Stimulated activated CD4-positive, alpha-beta T cell treated with anti-CD3 and anti-CD28 coated beads, Interleukin-2, amount 100 ng/mL, for 48 hours (primary cell): ENCODE results near the gene SMG9.
"Not testable (repeated sequence)": the region's sequence is repeated elsewhere in the genome, so short reads cannot be mapped to it uniquely, and the experiment has no call there.

Experiments used
- DNase-seq, 2 donors: peaks; one replicate each; pipeline ENCODE4 v3.0.0-alpha.2; 2020

The SMG9 gene

GRCh38 chr19:43687660-43687997 lies 67.1 kb downstream of the SMG9 start:
- DNase-seq = no peak

- DNase-seq = no peak
These were observed 70.4 kb downstream of the SMG9 start for GRCh38 chr19:43684326-43684725.

DNA sequence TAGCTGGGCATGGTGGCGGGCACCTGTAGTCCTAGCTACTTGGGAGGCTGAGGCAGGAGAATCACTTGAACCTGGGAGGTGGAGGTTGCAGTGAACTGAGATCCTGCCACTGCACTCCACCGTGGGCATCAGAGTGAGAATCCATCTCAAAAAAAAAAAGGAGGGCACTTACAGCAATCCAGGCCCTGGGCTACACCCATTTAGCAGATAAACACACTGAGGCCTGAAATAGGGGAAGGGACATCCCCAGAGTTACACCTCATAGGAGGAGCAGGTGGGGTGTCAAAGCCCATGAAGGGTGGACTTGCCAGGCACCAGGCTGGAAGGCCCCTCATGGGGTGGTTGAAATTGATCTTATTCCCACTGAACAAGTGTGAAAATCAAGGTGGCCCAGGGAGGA lies 70.9 kb downstream of the SMG9 start:
- DNase-seq = no peak

DNA sequence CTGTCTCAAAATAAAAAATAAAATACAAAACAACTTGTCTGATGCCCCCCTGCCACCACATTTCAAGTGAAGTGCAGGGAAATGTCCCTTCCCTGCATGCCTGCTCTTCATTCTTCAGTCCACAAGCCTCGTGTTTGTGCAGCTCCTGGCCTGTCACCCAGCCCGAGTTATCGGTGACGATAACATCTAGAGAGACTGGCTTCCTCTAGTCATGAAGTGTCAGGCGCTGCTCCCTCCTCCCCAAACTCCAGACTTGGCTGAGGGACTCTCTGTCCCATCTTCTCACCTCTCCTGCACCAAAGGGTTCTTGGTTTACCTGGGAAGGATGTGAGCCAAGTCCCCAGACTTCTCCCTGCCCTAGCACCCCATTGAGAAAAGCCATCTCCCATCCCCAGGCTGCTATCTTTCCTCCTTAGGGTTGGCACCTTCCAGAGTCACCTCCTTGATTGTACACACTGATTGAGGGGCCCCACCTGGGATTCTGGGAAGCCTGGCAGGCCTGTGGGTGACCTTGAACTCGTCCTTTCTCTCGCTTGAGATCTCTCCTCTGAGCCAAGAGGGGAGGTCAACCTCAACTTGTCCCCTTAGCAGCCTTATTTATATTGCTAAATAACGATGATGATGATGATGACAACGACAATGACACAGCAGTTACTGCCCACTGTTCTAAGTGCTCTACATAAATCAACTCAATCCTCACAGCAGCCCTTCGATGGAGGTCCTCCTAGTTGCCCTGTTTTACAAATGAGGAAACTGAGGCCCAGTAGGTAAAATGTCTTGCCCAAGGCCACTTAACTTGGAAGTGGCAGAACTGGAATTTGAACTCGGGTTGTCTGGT lies 71.7 kb downstream of the SMG9 start:
- DNase-seq = no peak

DNA sequence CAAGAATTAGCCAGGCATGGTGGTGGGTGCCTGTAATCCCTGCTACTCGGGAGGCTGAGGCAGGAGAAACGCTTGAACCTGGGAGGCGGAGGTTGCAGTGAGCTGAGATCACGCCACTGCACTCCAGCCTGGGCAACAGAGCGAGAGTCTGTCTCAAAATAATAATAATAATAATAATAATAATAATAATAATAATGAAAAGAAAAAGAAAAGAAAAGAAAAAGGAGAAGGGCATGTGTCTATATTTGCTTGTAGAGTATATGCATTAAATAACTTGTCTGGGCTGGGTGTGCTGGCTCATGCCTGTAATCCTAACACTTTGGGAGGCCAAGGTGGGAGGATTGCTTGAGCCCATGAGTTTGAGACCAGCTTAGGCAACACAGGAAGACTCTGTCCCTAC lies 72.5 kb downstream of the SMG9 start:
- not testable (repeated sequence) for DNase-seq

DNA sequence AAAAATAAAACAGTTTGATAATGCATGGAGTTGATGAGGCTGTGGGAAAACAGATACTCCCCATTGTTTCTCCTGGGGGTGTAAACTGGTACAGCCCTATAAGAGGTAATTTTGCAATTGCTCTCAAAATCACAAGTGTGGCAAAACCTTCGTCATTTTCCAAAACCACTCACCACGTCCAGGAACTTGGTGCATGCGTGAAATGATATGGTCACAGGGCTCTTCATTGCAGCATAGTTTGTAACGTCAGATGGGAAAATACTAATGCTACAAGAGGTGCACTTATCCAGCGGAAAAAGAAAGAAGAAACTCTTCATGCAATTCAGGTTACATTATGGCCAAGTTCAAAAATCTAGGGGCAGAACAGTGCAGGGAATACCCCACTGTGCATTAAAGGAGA lies 72.9 kb downstream of the SMG9 start:
- no peak for DNase-seq

DNA sequence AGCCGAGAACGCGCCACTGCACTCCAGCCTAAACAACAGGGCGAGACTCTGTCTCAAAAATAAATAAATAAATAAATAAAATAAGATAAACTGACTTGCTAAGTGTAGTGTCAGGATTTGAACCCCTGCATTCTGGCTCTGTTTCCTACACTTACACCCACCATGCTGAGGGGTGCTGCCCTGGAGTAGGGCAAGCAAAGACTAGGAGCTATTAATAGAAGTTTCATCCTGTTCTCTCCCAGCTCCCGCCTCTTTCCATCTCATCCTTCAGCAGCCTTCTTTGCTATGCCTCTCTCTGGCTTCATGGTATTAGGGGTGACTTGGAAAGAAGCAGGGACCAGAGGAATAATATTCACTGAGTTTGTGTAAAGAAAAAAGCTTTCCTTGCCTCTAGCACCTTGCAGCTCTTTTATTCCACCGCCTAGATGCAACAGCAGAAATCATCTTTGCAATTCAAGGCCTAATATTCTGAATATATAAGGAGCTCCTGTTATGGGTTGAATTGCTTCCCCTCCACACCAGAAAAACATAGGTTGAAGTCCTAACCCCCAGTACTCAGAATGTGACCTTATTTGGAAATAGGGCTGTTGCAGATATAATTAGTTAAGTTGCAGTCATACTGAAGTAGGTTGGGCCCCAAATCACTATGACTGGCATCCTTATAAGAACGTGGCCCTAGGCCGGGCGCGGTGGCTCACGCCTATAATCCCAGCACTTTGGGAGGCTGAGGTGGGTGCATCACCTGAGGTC lies 76.1 kb downstream of the SMG9 start:
- DNase-seq = no peak
